Measurements from ENCODE around the gene ZNF22.

- TF ChIP-seq CTCF (IDR thresholded peaks at IDR 0.05) (no peak), POLR2A (IDR thresholded peaks at IDR 0.05) (no peak), EP300 (IDR thresholded peaks at IDR 0.05) (no peak)
Measured at GRCh38 chr10:45053569-45054100, 52.9 kb downstream of the ZNF22 start.

Data from stomach (tissue), 4 donors.